ENCODE measurements around the gene PABPC1L. TPM values are rescaled to one million over a fixed set of nuclear protein-coding genes. Genes with fewer than 3 reads are reported as not detected.

Gene PABPC1L
- total RNA-seq, 1 experiment from 2014 or later, result 127 TPM

DNA sequence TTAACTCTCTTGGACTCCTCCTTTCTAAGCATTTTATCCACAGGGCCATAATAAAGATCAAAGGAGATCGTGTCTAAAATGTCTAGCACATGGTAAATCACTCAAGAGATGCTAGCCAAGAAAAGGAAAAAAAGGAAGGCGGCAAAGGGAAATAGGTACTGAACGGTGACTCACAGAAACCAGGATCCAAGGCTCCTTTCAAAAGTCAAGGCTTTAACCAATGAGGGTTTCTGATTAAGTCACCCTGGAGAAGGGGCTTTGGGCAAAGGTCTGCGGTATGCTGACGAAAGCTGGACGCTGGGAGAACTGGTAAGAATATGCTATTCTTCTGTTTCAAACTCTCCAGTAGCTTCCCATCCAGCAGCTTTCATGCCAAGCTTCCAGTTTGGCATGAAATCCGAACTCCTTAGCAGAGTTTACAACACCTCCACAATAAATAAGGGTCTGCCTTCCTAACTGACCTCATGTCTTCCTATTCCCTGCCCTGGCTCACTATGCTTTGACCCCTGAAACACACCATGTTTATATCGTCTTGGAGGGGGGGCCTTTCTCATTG lies 49.3 kb downstream of the PABPC1L start:
- RAD21 ChIA-PET (ENCODE audit: low non-redundant PET in 1 of 2, low total read pairs in 2 of 2, uncharacterized antibody in 2 of 2, unreplicated experiment in 2 of 2), result no interaction called here
- Histone ChIP-seq H3K4me3 (replicated peaks in 1 of 2; ENCODE audit: low read depth in 1 of 2, low read length in 2 of 2) (peak overlapping the region; percentile 51 to 92), H3K4me1 (ENCODE audit: control insufficient read depth in 1 of 2, insufficient read depth in 2 of 2, low read length in 2 of 2) (peaks cover 21 to 42% of the 10 kb centered on the region in 2 experiments), H3K27me3 (ENCODE audit: insufficient read depth, low read length) (no peaks in the 10 kb centered on the region), H2AFZ (ENCODE audit: low read depth, low read length, poor library complexity, severe bottlenecking) (no peak overlapping the region), H3K4me2 (ENCODE audit: low read length) (peak overlapping the region; percentile 90), H4K20me1 (ENCODE audit: insufficient read depth) (no peaks in the 10 kb centered on the region), H3K36me3 (ENCODE audit: control insufficient read depth in 1 of 2, insufficient read depth in 2 of 2, low read length in 2 of 2) (peaks cover 26 to 29% of the 10 kb centered on the region in 2 experiments; a peak in 3 of 4 replicates), H3K9ac (ENCODE audit: low read length) (peak overlapping the region; percentile 86), H3K27ac (ENCODE audit: low read depth, low read length) (peak overlapping the region; percentile 46), H3K79me2 (ENCODE audit: insufficient read depth, low read length) (peaks cover 46% of the 10 kb centered on the region), H3K9me3 (ENCODE audit: control insufficient read depth in 1 of 2, insufficient read depth in 1 of 2, low read depth in 1 of 2, low read length in 2 of 2) (no peaks in the 10 kb centered on the region), H3K9me2 (ENCODE audit: insufficient read depth) (no peaks in the 10 kb centered on the region)
- no peak for TF ChIP-seq ELF1 (IDR thresholded peaks at IDR 0.05; ENCODE audit: borderline replicate concordance, low read depth)
- no peak for TF ChIP-seq FOSL1 (IDR thresholded peaks at IDR 0.05; ENCODE audit: low read depth)
- no peak for TF ChIP-seq TCF7L2 (IDR thresholded peaks at IDR 0.05; ENCODE audit: borderline replicate concordance, extremely low read depth, insufficient read depth, insufficient read length)
- no peak for ATAC-seq
- no peak for DNase-seq (ENCODE audit: low read depth, low spot score)
- intact Hi-C loops (cut with micrococcal nuclease), result no loop called here
- CTCF ChIA-PET, result no interaction called here
- BruUV-seq (replicated peaks), result no TSS peak
- POLR2A ChIA-PET, result no interaction called here

- no peaks in the 10 kb centered on the region for H4K20me1 ChIP-seq (ENCODE audit: insufficient read depth)
- peak overlapping the region; percentile 46 for H3K27ac ChIP-seq (ENCODE audit: low read depth, low read length)
- H3K9me2 ChIP-seq (ENCODE audit: insufficient read depth), result no peaks in the 10 kb centered on the region
- ATAC-seq (peak; percentile 35), DNase-seq (ENCODE audit: low read depth, low spot score) (no peak)
- H3K9me3 ChIP-seq (ENCODE audit: control insufficient read depth in 1 of 2, insufficient read depth in 1 of 2, low read depth in 1 of 2, low read length in 2 of 2), result no peaks in the 10 kb centered on the region
- H3K4me3 ChIP-seq (replicated peaks in 1 of 2; ENCODE audit: low read depth in 1 of 2, low read length in 2 of 2), result peak overlapping the region; percentile 51 to 92
- no peaks in the 10 kb centered on the region for H3K27me3 ChIP-seq (ENCODE audit: insufficient read depth, low read length)
- peak overlapping the region; percentile 86 for H3K9ac ChIP-seq (ENCODE audit: low read length)
- peaks cover 21 to 42% of the 10 kb centered on the region in 2 experiments for H3K4me1 ChIP-seq (ENCODE audit: control insufficient read depth in 1 of 2, insufficient read depth in 2 of 2, low read length in 2 of 2)
- intact Hi-C loops (cut with micrococcal nuclease), result no loop called here
- ChIA-PET CTCF (interaction anchor here (1.0 kb wide), 1 partner anchor 8 kb away, joined by 3 read pairs; no protein-coding TSS in a partner anchor), RAD21 (ENCODE audit: low non-redundant PET in 1 of 2, low total read pairs in 2 of 2, uncharacterized antibody in 2 of 2, unreplicated experiment in 2 of 2) (no interaction called here), POLR2A (interaction anchor here (0.8 to 1.5 kb wide), 4 partner anchors 8 to 18 kb away, joined by 3 to 9 read pairs (median 4); no protein-coding TSS in a partner anchor)
- TF ChIP-seq SP1 (IDR thresholded peaks at IDR 0.05; ENCODE audit: low read depth) (no peak), ZNF274 (IDR thresholded peaks at IDR 0.05; ENCODE audit: low read depth, low read length) (no peak), EZH2 (IDR thresholded peaks at IDR 0.05) (no peak), ELF1 (IDR thresholded peaks at IDR 0.05; ENCODE audit: borderline replicate concordance, low read depth) (no peak), EGR1 (IDR thresholded peaks at IDR 0.05; ENCODE audit: low read depth) (no peak; the same call in 1 of the 2 replicates), JUND (IDR thresholded peaks at IDR 0.05) (no peak), YY1 (IDR thresholded peaks at IDR 0.05; ENCODE audit: extremely low read depth, insufficient replicate concordance, low read depth, low read length) (no peak), ZBTB33 (IDR thresholded peaks at IDR 0.05; ENCODE audit: extremely low read depth, insufficient replicate concordance, low read length) (no peak), SIN3A (IDR thresholded peaks at IDR 0.05; ENCODE audit: low read depth) (no peak), POLR2A (IDR thresholded peaks at IDR 0.05; ENCODE audit: borderline replicate concordance, extremely low read depth, insufficient read depth, insufficient read length) (no peak), SRF (IDR thresholded peaks at IDR 0.05; ENCODE audit: low read depth) (no peak), RAD21 (IDR thresholded peaks at IDR 0.05; ENCODE audit: low read depth) (no peak), ATF3 (IDR thresholded peaks at IDR 0.05) (no peak), POLR2AphosphoS5 (IDR thresholded peaks at IDR 0.05; ENCODE audit: low read depth, low read length) (no peak)
- H2AFZ ChIP-seq (ENCODE audit: low read depth, low read length, poor library complexity, severe bottlenecking), result no peak overlapping the region
- H3K4me2 ChIP-seq (ENCODE audit: low read length), result peak overlapping the region; percentile 90
- peaks cover 46% of the 10 kb centered on the region for H3K79me2 ChIP-seq (ENCODE audit: insufficient read depth, low read length)
- peaks cover 21 to 24% of the 10 kb centered on the region in 2 experiments; a peak in 3 of 4 replicates for H3K36me3 ChIP-seq (ENCODE audit: control insufficient read depth in 1 of 2, insufficient read depth in 2 of 2, low read length in 2 of 2)
- TSS peak; percentile 58 for BruUV-seq (replicated peaks)
Observed at GRCh38 chr20:44959638-44960102, 49.8 kb downstream of the PABPC1L start.

Measured in HCT116 (cell line).